AG09319 (cell line): ENCODE measurements around the gene COL13A1.

Experiments used
- DNase-seq: peaks from one replicate; pipeline ENCODE4 v3.0.0-alpha.2; 2010; ENCODE audit warnings: low read depth; ENCODE audit errors: extremely low read depth
- TF ChIP-seq, protein P1 (sequence below): IDR thresholded peaks from 2 replicates; pipeline ENCODE4 v1.5.1; 2011; ENCODE audit warnings: low read depth, mild to moderate bottlenecking, inconsistent platforms, low read length, moderate library complexity

Gene COL13A1

DNA sequence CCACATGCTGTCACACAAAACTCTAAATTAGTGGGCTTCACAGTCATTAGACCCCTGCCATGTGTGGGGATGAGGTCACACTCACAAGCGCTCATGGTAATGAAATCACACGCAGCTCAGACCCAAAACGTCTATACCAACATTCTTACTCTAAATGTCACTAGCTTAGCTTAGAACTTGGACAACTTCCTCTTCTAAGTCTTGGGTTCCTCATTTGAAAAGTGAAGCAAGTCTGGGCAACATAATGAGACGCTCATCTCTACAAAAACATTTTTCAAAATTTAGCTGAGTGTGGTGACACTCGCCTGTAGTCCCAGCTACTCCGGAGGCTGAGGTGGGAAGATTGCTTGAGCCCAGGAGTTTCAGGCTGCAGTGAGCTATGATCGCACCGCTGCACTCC, 158.2 kb downstream of the COL13A1 start:
- TF ChIP-seq, protein P1, sequence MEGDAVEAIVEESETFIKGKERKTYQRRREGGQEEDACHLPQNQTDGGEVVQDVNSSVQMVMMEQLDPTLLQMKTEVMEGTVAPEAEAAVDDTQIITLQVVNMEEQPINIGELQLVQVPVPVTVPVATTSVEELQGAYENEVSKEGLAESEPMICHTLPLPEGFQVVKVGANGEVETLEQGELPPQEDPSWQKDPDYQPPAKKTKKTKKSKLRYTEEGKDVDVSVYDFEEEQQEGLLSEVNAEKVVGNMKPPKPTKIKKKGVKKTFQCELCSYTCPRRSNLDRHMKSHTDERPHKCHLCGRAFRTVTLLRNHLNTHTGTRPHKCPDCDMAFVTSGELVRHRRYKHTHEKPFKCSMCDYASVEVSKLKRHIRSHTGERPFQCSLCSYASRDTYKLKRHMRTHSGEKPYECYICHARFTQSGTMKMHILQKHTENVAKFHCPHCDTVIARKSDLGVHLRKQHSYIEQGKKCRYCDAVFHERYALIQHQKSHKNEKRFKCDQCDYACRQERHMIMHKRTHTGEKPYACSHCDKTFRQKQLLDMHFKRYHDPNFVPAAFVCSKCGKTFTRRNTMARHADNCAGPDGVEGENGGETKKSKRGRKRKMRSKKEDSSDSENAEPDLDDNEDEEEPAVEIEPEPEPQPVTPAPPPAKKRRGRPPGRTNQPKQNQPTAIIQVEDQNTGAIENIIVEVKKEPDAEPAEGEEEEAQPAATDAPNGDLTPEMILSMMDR: no peak
- DNase-seq: no peak

GRCh38 chr10:69960606-69960987, 158.9 kb downstream of the COL13A1 start:
- no peak for DNase-seq
- TF ChIP-seq, protein P1: no peak

- no peak for DNase-seq
- TF ChIP-seq, protein P1: peak; percentile 27
Observed at GRCh38 chr10:69960988-69961880, 159.5 kb downstream of the COL13A1 start.

- TF ChIP-seq, protein P1: no peak
- DNase-seq: no peak
Observed at GRCh38 chr10:69961881-69962745, 160.4 kb downstream of the COL13A1 start.

- TF ChIP-seq, protein P1: no peak
Observed at GRCh38 chr10:69962746-69963135, 161.0 kb downstream of the COL13A1 start.

GRCh38 chr10:69963178-69963834, 161.6 kb downstream of the COL13A1 start:
- no peak for DNase-seq
- TF ChIP-seq, protein P1: no peak

More at GRCh38 chr10:69962746-69963135, 161.0 kb downstream of the COL13A1 start:
- no peak for DNase-seq
